Measurements from ENCODE around the gene RBP4. TPM values are rescaled to one million over a fixed set of nuclear protein-coding genes. Genes with fewer than 3 reads are reported as not detected.

RBP4 gene
- total RNA-seq, 1 experiment from 2014 or later: not detected

DNA sequence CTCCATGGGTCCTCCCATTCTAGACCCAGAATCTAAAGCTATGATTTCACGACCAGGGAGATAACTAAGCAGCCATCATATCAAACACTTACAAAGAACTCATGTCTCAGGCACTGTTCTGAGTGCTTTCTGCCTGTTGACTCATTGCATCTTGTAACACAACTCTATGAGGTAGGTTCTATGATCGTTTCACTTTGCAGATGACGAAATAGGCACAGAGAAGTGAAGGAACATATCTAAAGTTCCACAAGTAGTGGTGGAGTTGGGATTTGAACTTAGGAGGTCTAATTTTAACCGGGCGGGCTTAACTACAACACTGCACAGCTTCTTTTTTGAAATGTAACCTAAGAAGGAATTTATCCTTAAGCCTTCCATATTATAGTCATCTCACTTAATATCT, 2.9 kb downstream of the RBP4 start:
- in situ Hi-C loops (cut with HindIII; ENCODE audit: low sequenced_read_pairs): no loop called here
- DNase-seq (ENCODE audit: low spot score): no peak

DNA sequence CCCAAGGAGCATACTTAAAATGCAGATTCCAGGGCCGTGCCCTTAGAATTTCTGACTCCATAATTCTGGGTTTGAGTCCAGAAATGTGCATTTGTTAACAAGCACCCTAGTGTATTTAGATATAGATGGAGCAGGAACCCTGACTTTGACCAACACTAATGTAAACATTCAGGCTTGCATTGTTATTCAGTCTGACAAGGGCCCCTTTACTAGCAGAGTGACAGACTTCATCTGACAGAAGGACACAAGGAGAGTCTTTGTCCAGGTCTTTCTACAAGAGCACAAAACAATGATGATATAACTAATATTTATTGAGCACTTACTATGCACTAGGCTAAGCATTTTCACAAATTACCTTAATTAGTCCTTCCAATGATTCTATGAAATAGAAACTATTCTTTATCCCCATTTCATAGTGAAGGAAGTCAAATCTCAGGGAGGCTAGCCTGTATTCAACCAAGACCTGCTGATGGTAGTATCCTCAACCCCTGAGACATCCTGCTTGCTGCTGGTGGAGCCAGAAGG, 3.9 kb downstream of the RBP4 start:
- no peak for DNase-seq (ENCODE audit: low spot score)
- in situ Hi-C loops (cut with HindIII; ENCODE audit: low sequenced_read_pairs): no loop called here

GRCh38 chr10:93596539-93596938, 4.5 kb downstream of the RBP4 start:
- in situ Hi-C loops (cut with HindIII; ENCODE audit: low sequenced_read_pairs): no loop called here
- no peak for DNase-seq (ENCODE audit: low spot score)

GRCh38 chr10:93595378-93596161, 5.5 kb downstream of the RBP4 start:
- DNase-seq (ENCODE audit: low spot score): no peak
- in situ Hi-C loops (cut with HindIII; ENCODE audit: low sequenced_read_pairs): no loop called here

GRCh38 chr10:93594518-93594917, 6.5 kb downstream of the RBP4 start:
- in situ Hi-C loops (cut with HindIII; ENCODE audit: low sequenced_read_pairs): no loop called here
- DNase-seq (ENCODE audit: low spot score): no peak

GRCh38 chr10:93593749-93594148, 7.3 kb downstream of the RBP4 start:
- DNase-seq (ENCODE audit: low spot score): no peak
- in situ Hi-C loops (cut with HindIII; ENCODE audit: low sequenced_read_pairs): no loop called here

DNA sequence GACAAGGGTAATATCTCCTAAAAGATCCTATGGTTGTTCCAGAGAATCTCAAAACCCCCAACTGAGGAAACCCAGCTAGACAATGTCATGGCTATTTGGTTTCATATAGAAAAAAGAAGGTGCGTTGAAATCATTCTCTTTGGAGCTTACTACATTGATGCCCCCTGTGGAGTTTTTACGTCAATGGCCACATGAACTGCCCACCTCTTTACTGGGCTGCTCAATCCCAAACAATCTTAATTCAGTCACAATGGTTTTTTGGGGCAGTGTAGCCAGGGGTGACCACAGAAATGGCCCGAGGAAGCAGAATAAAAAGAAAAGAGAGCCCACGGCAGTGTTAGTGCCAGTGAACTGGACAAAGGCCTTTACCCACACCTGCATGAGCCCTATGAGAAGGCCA, 7.8 kb downstream of the RBP4 start:
- in situ Hi-C loops (cut with HindIII; ENCODE audit: low sequenced_read_pairs): no loop called here
- no peak for DNase-seq (ENCODE audit: low spot score)

DNA sequence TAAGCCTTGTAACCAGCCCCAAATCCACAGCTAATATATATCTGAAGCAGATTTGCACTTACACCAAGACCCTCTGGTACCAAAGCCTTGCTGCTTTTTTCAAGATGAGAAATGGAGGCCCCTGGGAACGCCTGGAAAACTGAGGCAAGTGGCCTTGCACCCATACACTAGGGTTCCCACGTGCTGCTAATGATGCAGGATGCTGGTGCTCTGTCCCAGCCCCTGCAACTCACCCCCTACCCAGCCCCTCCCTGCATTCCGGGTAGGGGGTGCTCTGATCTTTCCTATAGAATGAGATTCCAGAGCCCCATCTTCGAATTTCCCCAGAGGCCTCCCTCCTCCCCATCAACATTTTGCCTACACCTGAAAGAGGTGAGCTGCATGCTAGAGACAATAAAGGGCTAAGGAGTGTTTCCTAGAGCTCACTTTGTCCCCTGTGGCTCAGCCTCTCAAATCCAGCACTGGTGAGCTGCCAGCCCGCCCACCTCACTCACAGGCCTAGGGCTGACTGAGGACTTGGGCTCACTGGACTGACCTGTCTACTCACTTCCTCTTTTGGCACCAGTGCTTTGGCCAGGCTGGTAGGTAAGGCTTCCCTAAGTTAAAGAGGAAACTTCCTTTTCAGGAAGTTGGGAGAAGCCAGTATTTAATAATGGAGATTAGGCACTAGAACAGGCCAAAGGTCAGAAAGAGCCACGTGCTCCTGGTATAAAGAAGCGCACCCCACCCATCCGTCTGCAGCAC, 9.8 kb downstream of the RBP4 start:
- in situ Hi-C loops (cut with HindIII; ENCODE audit: low sequenced_read_pairs): no loop called here
- DNase-seq (ENCODE audit: low spot score): no peak

- in situ Hi-C loops (cut with HindIII; ENCODE audit: low sequenced_read_pairs): no loop called here
- DNase-seq (ENCODE audit: low spot score): no peak
These were observed 10.4 kb downstream of the RBP4 start for GRCh38 chr10:93590638-93591037.

DNA sequence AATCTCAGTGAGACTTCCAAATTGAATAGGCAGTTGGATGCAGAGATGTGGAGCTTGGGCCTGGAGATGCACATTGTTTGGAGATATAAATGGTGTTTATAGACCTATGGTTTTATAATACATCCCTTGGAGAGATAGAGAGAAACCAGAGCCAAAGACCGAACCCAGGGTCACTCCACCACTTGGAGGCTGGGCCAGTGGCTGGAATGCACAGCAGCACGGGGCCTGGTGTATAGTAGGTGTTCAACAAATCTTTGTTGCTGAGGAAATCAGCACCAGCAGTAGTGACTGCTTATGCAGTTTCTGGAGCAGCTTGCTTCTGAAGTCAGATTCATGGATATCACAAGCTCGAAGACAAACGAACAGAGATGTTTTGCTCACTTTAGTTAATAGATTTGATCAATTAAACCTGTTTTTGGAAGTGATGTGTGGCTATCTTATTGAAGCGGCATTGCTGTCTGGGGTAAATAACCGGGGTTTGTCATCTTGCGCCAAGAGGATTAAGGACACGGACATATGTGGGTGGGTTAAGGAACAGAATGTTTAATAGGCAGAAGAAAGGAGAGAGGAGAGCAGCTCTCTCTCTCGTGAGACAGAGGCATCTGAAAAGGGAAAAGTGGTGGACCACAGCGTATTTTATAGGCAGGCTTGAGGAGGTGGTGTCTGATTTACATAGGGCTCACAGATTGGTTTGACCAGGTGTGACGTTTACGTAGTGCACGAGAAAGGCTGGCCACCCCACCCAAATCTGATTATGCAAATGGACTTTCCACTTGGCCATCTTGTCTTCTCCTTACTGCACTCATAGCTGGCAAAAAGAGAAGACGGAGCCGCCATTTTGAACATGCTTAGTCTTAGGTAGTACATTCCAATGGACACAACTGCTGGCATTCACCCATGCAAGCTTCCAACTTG, 11.1 kb downstream of the RBP4 start:
- in situ Hi-C loops (cut with HindIII; ENCODE audit: low sequenced_read_pairs): no loop called here

DNA sequence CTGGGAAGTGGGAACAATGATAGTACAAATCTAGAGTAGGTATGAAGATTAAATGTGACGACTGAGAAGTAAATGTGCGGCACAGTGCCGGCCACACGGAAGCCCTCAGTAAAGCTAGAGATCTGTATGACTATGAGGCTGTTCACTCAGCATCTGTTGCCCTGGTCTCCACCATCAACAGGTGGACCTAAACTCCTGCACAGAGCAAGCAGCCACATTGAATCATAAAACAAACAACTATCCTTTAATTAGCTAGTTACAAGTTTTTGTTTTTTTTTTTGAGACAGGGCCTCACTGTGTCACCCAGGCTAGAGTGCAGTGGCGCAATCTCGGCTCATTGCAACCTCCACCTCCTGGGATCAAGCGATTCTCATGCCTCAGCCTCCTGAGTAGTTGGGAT, 16.6 kb downstream of the RBP4 start:
- in situ Hi-C loops (cut with HindIII; ENCODE audit: low sequenced_read_pairs): no loop called here
- no peak for DNase-seq (ENCODE audit: low spot score)

More for the DNA sequence above, 11.1 kb downstream of the RBP4 start:
- no peak for DNase-seq (ENCODE audit: low spot score)

DNA sequence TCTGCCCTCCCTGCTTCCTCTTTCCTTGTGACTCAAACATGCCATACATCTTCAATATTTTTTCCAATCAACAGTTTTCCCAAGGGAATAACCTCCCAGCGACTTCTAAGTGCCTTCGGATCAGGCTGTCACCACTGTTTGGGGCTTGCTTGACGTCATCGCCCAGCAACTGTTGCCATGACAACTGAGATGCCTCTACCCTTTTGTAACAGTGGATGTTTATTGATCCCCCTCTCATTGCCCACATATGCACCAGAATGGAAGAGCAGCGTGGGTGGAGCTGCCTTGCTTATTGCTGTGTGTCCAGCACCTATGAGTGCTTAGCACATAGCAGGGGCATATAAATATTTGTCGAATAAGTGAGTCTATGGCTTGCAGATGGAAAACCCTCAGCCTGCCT, 20.2 kb downstream of the RBP4 start:
- no peak for DNase-seq (ENCODE audit: low spot score)
- in situ Hi-C loops (cut with HindIII; ENCODE audit: low sequenced_read_pairs): no loop called here

- DNase-seq (ENCODE audit: low spot score): no peak
- in situ Hi-C loops (cut with HindIII; ENCODE audit: low sequenced_read_pairs): no loop called here
These were observed 20.9 kb downstream of the RBP4 start for GRCh38 chr10:93579985-93580711.

GRCh38 chr10:93579089-93579488, 21.9 kb downstream of the RBP4 start:
- no peak for DNase-seq (ENCODE audit: low spot score)
- in situ Hi-C loops (cut with HindIII; ENCODE audit: low sequenced_read_pairs): no loop called here

GRCh38 chr10:93577565-93577964, 23.5 kb downstream of the RBP4 start:
- DNase-seq (ENCODE audit: low spot score): no peak
- in situ Hi-C loops (cut with HindIII; ENCODE audit: low sequenced_read_pairs): no loop called here

- in situ Hi-C loops (cut with HindIII; ENCODE audit: low sequenced_read_pairs): no loop called here
- DNase-seq (ENCODE audit: low spot score): no peak
These were observed 24.1 kb downstream of the RBP4 start for GRCh38 chr10:93576888-93577287.

- no peak for DNase-seq (ENCODE audit: low spot score)
- in situ Hi-C loops (cut with HindIII; ENCODE audit: low sequenced_read_pairs): no loop called here
These were observed 27.1 kb downstream of the RBP4 start for GRCh38 chr10:93573924-93574323.

DNA sequence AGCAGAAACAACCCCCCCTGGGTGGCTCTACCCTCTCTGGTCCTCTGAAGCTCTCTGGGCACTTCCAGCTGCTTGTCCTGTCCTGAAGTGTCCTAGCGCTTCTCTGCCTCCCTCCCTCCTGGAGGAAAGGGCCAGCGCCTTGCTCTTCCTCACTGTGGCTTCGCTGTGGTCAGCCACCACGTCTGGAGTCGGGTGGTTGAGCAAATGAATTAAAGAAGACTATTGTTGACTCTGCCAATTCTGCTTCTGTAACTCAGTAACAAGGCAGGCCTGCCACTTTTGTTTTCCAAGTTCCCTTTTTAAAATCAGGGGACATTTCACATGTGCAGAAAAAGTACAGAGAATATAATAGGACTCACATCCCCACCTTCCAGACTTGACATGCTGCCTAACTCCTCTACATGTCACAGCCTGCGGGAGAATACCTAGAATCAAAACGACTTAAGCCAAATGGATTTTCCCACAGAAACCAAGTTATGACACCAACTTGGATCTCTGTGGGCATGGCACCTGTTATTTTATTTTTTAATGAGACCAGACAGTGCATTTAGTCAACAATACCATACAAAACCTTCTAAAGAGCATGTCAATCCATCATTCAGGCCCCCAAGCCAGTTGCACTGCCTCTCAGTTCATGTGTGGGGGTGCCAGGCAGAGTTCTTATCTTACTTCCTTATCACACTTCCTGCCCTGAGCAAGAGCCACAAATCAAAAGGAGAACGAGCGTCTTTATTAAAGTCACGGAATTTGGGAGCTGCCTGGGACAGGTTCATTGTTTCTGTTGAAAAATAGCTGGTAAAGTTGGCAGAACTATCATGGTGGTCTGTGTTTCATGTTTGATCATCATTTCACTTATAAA, 27.8 kb downstream of the RBP4 start:
- DNase-seq (ENCODE audit: low spot score): no peak
- in situ Hi-C loops (cut with HindIII; ENCODE audit: low sequenced_read_pairs): no loop called here

Measured in G401 (cell line).